ENCODE results near the gene ANKRD34A. TPM values are rescaled to one million over a fixed set of nuclear protein-coding genes. Genes with fewer than 3 reads are reported as not detected.

The ANKRD34A gene
- total and polyA plus RNA-seq, 2 of the 13 experiments (the other 11 are each of a cell fraction or from before 2014, with no cell fraction given) = 0.05 to 0.07 TPM

- TF ChIP-seq ZBTB14 (CRISPR knock-in tag; IDR thresholded peaks at IDR 0.05) = no peak
- peak; percentile 46 for TF ChIP-seq ARID3A (IDR thresholded peaks at IDR 0.05; ENCODE audit: low read depth, low read length)
- no peak for TF ChIP-seq REPIN1 (CRISPR knock-in tag; IDR thresholded peaks at IDR 0.05; ENCODE audit: borderline replicate concordance, low read depth)
- no peak for TF ChIP-seq E2F1 (CRISPR knock-in tag; IDR thresholded peaks at IDR 0.05)
- TF ChIP-seq ZNF878 (CRISPR knock-in tag; IDR thresholded peaks at IDR 0.05) = no peak
- TF ChIP-seq TRIM24 (CRISPR knock-in tag; IDR thresholded peaks at IDR 0.05) = no peak
- no peak for TF ChIP-seq DNMT3B (CRISPR knock-in tag; conservative IDR thresholded peaks at IDR 0.05)
- TF ChIP-seq KAT2B (IDR thresholded peaks at IDR 0.05; ENCODE audit: borderline replicate concordance, low read depth, low read length) = peak; percentile 71
- TF ChIP-seq STAT5B (CRISPR knock-in tag; IDR thresholded peaks at IDR 0.05) = no peak
- no peak for TF ChIP-seq ZIK1 (CRISPR knock-in tag; IDR thresholded peaks at IDR 0.05; ENCODE audit: borderline replicate concordance, low read depth)
- no peak for TF ChIP-seq SIN3B (IDR thresholded peaks at IDR 0.05; ENCODE audit: low read length)
- TF ChIP-seq CEBPZ (IDR thresholded peaks at IDR 0.05; ENCODE audit: low read length) = no peak
- TF ChIP-seq CC2D1A (CRISPR knock-in tag; IDR thresholded peaks at IDR 0.05) = no peak
- TF ChIP-seq MXI1 (IDR thresholded peaks at IDR 0.05; ENCODE audit: borderline replicate concordance, low read depth, low read length) = no peak
- TF ChIP-seq GATAD2A (CRISPR knock-in tag; IDR thresholded peaks at IDR 0.05) = peak; percentile 76
- no peak for TF ChIP-seq CENPBD1 (CRISPR knock-in tag; IDR thresholded peaks at IDR 0.05; ENCODE audit: borderline replicate concordance, low read depth)
- no peak for TF ChIP-seq ZNF761 (CRISPR knock-in tag; conservative IDR thresholded peaks at IDR 0.05)
- TF ChIP-seq JUNB (CRISPR knock-in tag; IDR thresholded peaks at IDR 0.05; ENCODE audit: borderline replicate concordance) = no peak
- TF ChIP-seq REL (CRISPR knock-in tag; conservative IDR thresholded peaks at IDR 0.05) = no peak
- TF ChIP-seq GLMP (CRISPR knock-in tag; IDR thresholded peaks at IDR 0.05; ENCODE audit: borderline replicate concordance) = no peak
- TF ChIP-seq JUND (CRISPR knock-in tag; IDR thresholded peaks at IDR 0.05) = no peak
Observed at GRCh38 chr1:146012703-146013558, 48.6 kb upstream of the ANKRD34A start (continued).
